Peyer's patch (tissue), 4 donors: ENCODE results near the gene EFHC1.

Source experiments
- CTCF ChIP-seq, 6 experiments: fragments of 450-650 bp in 4 of 6; fragments of 200-600 bp in 2 of 6; sonication (generic) in 1 of 6; IDR thresholded peaks; one replicate each; pipeline ENCODE4 v1.5.1; 2017 to 2019; ENCODE audit warnings: antibody characterized with exemption in 6 of 6, mild to moderate bottlenecking in 3 of 6, moderate library complexity in 1 of 6
- POLR2A ChIP-seq, 2 donors: fragments of 450-650 bp; IDR thresholded peaks; one replicate each; pipeline ENCODE4 v1.5.1; 2017; ENCODE audit warnings: antibody characterized with exemption in 2 of 2, mild to moderate bottlenecking in 2 of 2, moderate library complexity in 2 of 2

GRCh38 chr6:52517502-52518278, 97.5 kb downstream of the EFHC1 start:
- TF ChIP-seq POLR2A (IDR thresholded peaks at IDR 0.05) (no peak), CTCF (IDR thresholded peaks at IDR 0.05) (no peak)
